ENCODE results near the gene HEMK1.

HEMK1 gene

DNA sequence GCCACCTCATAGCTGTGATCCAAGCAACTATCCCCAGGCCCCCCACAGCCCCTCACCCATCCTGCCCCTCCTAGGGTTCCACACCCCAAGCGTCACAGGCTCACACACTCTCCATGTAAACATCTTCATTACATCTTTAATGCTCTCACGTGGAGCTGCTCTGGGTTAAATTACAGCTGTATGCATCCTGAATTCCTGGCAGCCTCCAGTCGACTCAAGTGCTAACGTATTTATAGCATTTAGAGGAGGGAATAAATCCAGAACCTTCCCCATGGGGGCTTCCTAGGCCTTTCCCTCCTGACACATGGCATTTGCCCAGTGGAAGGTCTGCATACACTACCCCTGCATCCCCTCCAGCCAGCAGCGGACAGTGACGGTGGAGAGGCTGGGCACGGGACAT, 11.4 kb upstream of the HEMK1 start:
- Histone ChIP-seq H3K4me1 (no peaks in the 10 kb centered on the region), H3K27ac (no peak overlapping the region), H3K27me3 (peaks cover 0 to 21% of the 10 kb centered on the region in 2 donors), H3K4me3 (no peak overlapping the region), H3K9me3 (no peaks in the 10 kb centered on the region), H3K36me3 (peaks cover 0 to 21% (median 10%) of the 10 kb centered on the region in 3 donors)
- TF ChIP-seq, protein P1, sequence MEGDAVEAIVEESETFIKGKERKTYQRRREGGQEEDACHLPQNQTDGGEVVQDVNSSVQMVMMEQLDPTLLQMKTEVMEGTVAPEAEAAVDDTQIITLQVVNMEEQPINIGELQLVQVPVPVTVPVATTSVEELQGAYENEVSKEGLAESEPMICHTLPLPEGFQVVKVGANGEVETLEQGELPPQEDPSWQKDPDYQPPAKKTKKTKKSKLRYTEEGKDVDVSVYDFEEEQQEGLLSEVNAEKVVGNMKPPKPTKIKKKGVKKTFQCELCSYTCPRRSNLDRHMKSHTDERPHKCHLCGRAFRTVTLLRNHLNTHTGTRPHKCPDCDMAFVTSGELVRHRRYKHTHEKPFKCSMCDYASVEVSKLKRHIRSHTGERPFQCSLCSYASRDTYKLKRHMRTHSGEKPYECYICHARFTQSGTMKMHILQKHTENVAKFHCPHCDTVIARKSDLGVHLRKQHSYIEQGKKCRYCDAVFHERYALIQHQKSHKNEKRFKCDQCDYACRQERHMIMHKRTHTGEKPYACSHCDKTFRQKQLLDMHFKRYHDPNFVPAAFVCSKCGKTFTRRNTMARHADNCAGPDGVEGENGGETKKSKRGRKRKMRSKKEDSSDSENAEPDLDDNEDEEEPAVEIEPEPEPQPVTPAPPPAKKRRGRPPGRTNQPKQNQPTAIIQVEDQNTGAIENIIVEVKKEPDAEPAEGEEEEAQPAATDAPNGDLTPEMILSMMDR (IDR thresholded peaks at IDR 0.05): no peak
- intact Hi-C loops (cut with DNase I; ENCODE audit: low total_unique reads): no loop called here
- DNase-seq: no peak

- H3K36me3 ChIP-seq: peaks cover 0 to 32% (median 10%) of the 10 kb centered on the region in 3 donors
- intact Hi-C loops (cut with DNase I; ENCODE audit: low total_unique reads): no loop called here
- no peak overlapping the region for H3K4me3 ChIP-seq
- no peak for DNase-seq
- no peaks in the 10 kb centered on the region for H3K9me3 ChIP-seq
- no peaks in the 10 kb centered on the region for H3K4me1 ChIP-seq
- TF ChIP-seq, protein P1 (IDR thresholded peaks at IDR 0.05): no peak
- no peak overlapping the region for H3K27ac ChIP-seq
- H3K27me3 ChIP-seq: peaks cover 0 to 21% of the 10 kb centered on the region in 2 donors
Measured at GRCh38 chr3:50559702-50560101, 9.6 kb upstream of the HEMK1 start.

GRCh38 chr3:50562861-50563260, 6.5 kb upstream of the HEMK1 start:
- intact Hi-C loops (cut with DNase I; ENCODE audit: low total_unique reads): no loop called here
- DNase-seq: no peak
- Histone ChIP-seq H3K36me3 (peaks cover 0 to 32% (median 10%) of the 10 kb centered on the region in 3 donors), H3K9me3 (no peaks in the 10 kb centered on the region), H3K4me1 (peaks cover 0 to 11% (median 8%) of the 10 kb centered on the region in 4 donors), H3K27ac (no peak overlapping the region), H3K27me3 (peaks cover 0 to 2% of the 10 kb centered on the region in 2 donors), H3K4me3 (no peak overlapping the region)
- TF ChIP-seq, protein P1 (IDR thresholded peaks at IDR 0.05): no peak

- DNase-seq: no peak
- intact Hi-C loops (cut with DNase I; ENCODE audit: low total_unique reads): no loop called here
- no peaks in the 10 kb centered on the region for H3K9me3 ChIP-seq
- TF ChIP-seq, protein P1 (IDR thresholded peaks at IDR 0.05): no peak
- H3K36me3 ChIP-seq: peaks cover 0 to 25% (median 10%) of the 10 kb centered on the region in 3 donors
- H3K4me3 ChIP-seq: no peak overlapping the region
- H3K27ac ChIP-seq: no peak overlapping the region
- no peaks in the 10 kb centered on the region for H3K27me3 ChIP-seq
- H3K4me1 ChIP-seq: peaks cover 0 to 18% (median 13%) of the 10 kb centered on the region in 4 donors
Measured at GRCh38 chr3:50563867-50564266, 5.5 kb upstream of the HEMK1 start.

DNA sequence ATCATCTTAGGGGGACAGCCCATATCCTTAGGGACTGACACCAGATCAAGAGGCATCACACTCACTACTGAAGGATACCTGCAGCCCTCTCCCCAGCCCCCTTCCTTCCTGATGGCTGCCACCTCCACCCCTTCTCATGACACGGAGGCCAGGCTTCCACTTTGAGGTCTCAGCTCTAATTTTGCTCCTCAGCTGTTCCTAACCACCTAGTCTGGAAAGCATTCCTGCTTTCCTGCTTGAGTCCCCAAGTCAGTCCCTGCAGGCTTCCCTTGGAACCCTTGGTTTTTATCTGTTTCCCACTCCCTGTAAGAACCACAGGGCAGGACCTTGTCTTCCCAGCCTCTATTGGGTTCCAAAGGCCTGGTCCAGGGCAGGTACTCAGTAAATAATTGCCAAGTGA, 5.0 kb upstream of the HEMK1 start:
- Histone ChIP-seq H3K36me3 (peaks cover 0 to 24% (median 10%) of the 10 kb centered on the region in 3 donors), H3K9me3 (no peaks in the 10 kb centered on the region), H3K27ac (no peak overlapping the region), H3K27me3 (no peaks in the 10 kb centered on the region), H3K4me3 (no peak overlapping the region), H3K4me1 (peaks cover 0 to 18% (median 13%) of the 10 kb centered on the region in 4 donors)
- TF ChIP-seq, protein P1 (IDR thresholded peaks at IDR 0.05): no peak
- intact Hi-C loops (cut with DNase I; ENCODE audit: low total_unique reads): no loop called here
- DNase-seq: no peak

DNA sequence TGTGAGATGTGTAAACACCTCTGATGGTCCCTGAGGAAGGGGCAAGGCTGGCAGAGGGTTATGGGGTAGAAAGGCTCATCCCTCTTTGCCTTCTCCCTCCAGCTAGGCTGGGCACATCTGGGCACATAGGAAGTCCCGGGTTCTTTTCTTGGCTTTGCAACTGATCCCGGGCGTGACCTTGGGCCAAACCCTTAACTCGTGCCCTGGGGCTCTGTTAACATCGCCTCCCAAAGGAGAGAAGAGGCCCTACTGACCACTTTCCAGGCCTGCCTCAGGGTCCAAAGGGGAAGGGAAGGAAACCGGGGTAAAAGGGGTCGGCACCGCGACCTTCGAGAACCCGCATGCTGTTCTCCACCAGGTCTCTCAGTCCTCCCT, 2.3 kb upstream of the HEMK1 start:
- Histone ChIP-seq H3K36me3 (peaks cover 0 to 11% (median 0%) of the 10 kb centered on the region in 3 donors), H3K27ac (peak overlapping the region; percentile 78 to 79), H3K4me3 (peak overlapping the region; percentile 67 to 68), H3K9me3 (no peaks in the 10 kb centered on the region), H3K27me3 (no peaks in the 10 kb centered on the region), H3K4me1 (peaks cover 0 to 28% (median 22%) of the 10 kb centered on the region in 4 donors)
- intact Hi-C loops (cut with DNase I; ENCODE audit: low total_unique reads): no loop called here
- TF ChIP-seq, protein P1 (IDR thresholded peaks at IDR 0.05): no peak
- no peak for DNase-seq
